Right forelimb (tissue), 1 donor: ENCODE results near the gene C8A.

Experiments used
- DNase-seq: peaks from one replicate; pipeline ENCODE4 v3.0.0-alpha.2; 2018

C8A gene

GRCh38 chr1:56929492-56929891 lies 74.9 kb downstream of the C8A start:
- no peak for DNase-seq

- DNase-seq, result no peak
Observed at GRCh38 chr1:56931211-56931610, 76.6 kb downstream of the C8A start.

- no peak for DNase-seq
Observed at GRCh38 chr1:56931686-56932085, 77.1 kb downstream of the C8A start.

GRCh38 chr1:56933161-56933560 lies 78.6 kb downstream of the C8A start:
- DNase-seq, result no peak

- no peak for DNase-seq
Observed at GRCh38 chr1:56933606-56934005, 79.0 kb downstream of the C8A start.

- DNase-seq, result no peak
Observed at GRCh38 chr1:56934430-56935060, 79.9 kb downstream of the C8A start.

- DNase-seq, result no peak
Observed at GRCh38 chr1:56938646-56939045, 84.0 kb downstream of the C8A start.

- no peak for DNase-seq
Observed at GRCh38 chr1:56939209-56939608, 84.6 kb downstream of the C8A start.

GRCh38 chr1:56940039-56940438 lies 85.4 kb downstream of the C8A start:
- no peak for DNase-seq

- no peak for DNase-seq
Observed at GRCh38 chr1:56948403-56949023, 93.9 kb downstream of the C8A start.

GRCh38 chr1:56952501-56952900 lies 97.9 kb downstream of the C8A start:
- no peak for DNase-seq

GRCh38 chr1:56953386-56953785 lies 98.8 kb downstream of the C8A start:
- DNase-seq, result no peak

- DNase-seq, result no peak
Observed at GRCh38 chr1:56954664-56955063, 100.1 kb downstream of the C8A start.

- DNase-seq, result no peak
Observed at GRCh38 chr1:56957931-56958330, 103.3 kb downstream of the C8A start.

GRCh38 chr1:56958526-56958925 lies 103.9 kb downstream of the C8A start:
- DNase-seq, result no peak

- no peak for DNase-seq
Observed at GRCh38 chr1:56961426-56961825, 106.8 kb downstream of the C8A start.

GRCh38 chr1:56963667-56964066 lies 109.1 kb downstream of the C8A start:
- DNase-seq, result no peak

GRCh38 chr1:56964349-56965017 lies 109.9 kb downstream of the C8A start:
- no peak for DNase-seq

- no peak for DNase-seq
Observed at GRCh38 chr1:56965191-56965590, 110.6 kb downstream of the C8A start.

- DNase-seq, result no peak
Observed at GRCh38 chr1:56965916-56966697, 111.5 kb downstream of the C8A start, which contains the start of gene C8B. TSS of gene C8B (minus strand) at chr1:56966015. CDS start at chr1:56965948, 67 bp downstream.

GRCh38 chr1:56966698-56966999 lies 112.1 kb downstream of the C8A start:
- DNase-seq, result no peak

- DNase-seq, result no peak
Observed at GRCh38 chr1:56967355-56967754, 112.8 kb downstream of the C8A start.
